CD4-positive, alpha-beta T cell treated with Interleukin-17A for 4 hours (primary cell): ENCODE measurements around the gene TCF25.
A peak's percentile ranks its signal among the peaks of the same experiment; 100 is the strongest.
"Not testable (repeated sequence)": the region's sequence is repeated elsewhere in the genome, so short reads cannot be mapped to it uniquely, and the experiment has no call there.

ENCODE experiments used
- DNase-seq: peaks from one replicate; pipeline ENCODE4 v3.0.0-alpha.2; 2020; ENCODE audit warnings: mixed read lengths

The TCF25 gene

GRCh38 chr16:89905511-89906139 lies 32.2 kb downstream of the TCF25 start:
- no peak for DNase-seq

DNA sequence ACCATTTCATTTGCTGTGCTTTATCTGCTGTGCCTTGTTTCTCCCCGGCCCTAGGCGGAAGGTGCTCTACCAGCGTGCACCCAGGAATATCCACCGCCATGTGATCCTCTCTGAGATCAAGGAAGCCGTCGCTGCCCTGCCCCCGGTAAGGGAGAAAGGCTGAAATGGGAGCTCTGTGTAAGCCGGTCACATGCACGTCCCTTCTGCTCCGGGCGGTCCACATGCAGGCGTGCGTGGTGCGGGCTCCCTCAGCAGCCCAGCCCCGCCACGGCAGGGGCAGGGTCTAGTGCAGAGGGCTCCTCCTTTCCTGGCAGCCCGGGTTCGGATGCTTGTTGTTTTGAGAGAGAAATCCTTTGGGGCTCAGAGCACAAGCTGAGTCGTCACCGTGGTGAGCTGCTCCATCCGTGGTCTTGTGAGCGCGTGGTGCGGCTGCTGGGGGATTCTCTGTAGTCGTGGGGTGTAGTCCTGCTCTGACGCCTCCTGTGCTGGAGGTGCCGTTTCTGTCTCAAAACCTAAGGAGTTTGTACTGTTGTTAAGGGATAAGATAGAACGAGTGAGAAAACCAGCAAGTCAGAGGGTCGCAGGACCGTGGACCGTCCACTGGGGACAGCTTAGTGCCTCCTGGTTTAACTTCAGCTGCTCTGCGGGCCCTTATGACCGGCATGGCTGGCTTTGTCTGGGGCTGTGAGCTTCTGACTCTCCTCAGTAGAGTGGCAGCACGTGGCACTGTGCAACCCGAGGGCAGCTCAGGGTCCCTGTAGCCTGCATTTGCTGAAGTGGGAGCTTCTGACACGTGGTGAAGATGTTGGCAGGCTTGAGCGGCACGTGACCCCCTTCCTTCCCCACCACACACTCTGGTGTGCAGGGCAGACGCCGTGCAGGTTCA lies 33.0 kb downstream of the TCF25 start:
- no peak for DNase-seq

DNA sequence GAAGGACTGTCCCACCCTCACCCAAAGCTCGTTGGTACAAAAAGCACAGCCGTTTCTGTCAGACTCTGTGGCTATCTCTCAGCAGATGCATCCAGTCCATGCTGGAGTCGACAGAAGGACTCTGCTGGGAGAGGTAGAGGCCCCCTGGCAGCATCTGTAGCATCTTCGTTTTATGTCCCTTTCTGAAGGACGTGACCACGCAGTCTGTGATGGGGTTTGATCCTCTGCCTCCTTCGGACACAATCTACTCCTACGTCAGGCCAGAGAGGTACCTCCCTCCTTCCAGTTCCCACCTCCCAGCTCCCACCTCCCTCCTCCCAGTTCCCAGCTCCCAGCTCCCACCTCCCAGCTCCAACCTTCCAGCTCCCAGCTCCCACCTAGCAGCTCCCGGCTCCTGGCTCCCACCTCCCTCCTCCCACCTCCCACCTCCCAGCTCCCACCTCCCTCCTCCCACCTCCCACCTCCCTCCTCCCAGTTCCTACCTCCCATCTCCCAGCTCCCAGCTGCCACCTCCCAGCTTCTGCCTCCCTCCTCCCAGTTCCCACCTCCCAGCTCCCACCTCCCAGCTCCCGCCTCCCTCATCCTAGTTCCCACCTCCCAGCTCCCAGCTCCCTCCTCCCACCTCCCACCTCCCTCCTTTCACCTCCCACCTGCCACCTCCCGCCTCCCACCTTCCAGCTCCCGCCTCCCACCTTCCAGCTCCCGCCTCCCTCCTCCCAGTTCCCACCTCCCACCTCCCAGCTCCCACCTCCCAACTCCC lies 33.8 kb downstream of the TCF25 start:
- no peak for DNase-seq

DNA sequence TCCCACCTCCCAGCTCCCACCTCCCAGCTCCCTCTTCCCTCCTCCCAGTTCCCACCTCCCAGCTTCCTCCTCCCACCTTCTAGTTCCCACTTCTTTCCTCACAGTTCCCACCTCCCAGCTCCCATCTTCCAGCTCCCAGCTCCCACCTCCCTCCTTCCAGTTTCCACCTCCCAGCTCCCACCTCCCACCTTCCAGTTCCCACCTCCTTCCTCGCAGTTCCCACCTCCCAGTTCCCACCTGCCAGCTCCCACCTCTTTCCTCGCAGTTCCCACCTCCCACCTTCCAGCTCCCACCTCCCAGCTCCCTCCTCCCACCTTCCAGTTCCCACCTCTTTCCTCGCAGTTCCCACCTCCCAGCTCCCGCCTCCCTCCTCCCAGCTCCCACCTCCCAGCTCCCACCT lies 34.8 kb downstream of the TCF25 start:
- DNase-seq = no peak

- peak; percentile 75 for DNase-seq
Measured at GRCh38 chr16:89909777-89910716, 36.7 kb downstream of the TCF25 start.

- no peak for DNase-seq
Measured at GRCh38 chr16:89910717-89911354, 37.4 kb downstream of the TCF25 start.

DNA sequence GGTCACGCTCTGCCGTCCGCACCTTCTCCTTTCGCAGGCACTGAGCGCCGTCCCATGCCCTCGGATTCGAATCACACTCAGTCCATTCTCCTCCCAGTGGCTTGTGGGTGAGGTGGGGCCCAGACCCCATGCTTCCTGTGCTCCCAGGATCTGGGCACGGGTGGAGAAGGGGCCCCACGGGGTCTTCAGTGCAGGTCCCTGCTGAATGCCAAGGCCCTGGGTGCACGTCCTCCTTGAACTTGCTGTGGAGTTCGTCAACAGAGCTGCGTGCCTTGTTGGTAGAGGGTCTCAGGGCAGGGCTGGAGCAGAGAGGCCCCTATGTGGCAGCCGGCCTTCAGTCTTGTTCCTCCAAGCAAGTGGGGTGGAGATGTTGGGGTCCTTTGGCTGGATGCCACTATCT lies 38.0 kb downstream of the TCF25 start:
- DNase-seq = no peak

DNA sequence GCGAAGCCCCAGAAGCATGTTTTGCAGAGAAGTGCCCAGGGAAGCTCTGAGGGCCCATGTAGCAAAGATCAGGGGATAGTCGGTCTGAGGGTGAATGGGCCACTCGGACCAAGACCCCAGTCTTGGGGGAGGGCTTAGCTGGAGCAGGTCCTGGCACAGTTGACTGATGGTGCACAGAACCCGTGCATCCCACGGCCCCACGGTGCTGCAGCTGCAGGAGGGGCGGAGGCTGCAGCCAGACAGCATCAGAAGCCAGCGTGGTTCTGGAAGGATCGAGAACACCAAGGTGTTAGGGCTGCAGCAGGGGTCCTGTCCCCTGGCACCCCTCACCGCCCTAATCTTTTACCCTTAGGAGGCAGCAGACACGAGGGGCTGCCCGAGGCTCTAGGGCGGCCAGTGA lies 38.8 kb downstream of the TCF25 start:
- DNase-seq = no peak

GRCh38 chr16:89912627-89913026 lies 39.2 kb downstream of the TCF25 start:
- no peak for DNase-seq

- no peak for DNase-seq
Measured at GRCh38 chr16:89913408-89914387, 40.3 kb downstream of the TCF25 start.

- not testable (repeated sequence) for DNase-seq
Measured at GRCh38 chr16:89914642-89915285, 41.4 kb downstream of the TCF25 start.

DNA sequence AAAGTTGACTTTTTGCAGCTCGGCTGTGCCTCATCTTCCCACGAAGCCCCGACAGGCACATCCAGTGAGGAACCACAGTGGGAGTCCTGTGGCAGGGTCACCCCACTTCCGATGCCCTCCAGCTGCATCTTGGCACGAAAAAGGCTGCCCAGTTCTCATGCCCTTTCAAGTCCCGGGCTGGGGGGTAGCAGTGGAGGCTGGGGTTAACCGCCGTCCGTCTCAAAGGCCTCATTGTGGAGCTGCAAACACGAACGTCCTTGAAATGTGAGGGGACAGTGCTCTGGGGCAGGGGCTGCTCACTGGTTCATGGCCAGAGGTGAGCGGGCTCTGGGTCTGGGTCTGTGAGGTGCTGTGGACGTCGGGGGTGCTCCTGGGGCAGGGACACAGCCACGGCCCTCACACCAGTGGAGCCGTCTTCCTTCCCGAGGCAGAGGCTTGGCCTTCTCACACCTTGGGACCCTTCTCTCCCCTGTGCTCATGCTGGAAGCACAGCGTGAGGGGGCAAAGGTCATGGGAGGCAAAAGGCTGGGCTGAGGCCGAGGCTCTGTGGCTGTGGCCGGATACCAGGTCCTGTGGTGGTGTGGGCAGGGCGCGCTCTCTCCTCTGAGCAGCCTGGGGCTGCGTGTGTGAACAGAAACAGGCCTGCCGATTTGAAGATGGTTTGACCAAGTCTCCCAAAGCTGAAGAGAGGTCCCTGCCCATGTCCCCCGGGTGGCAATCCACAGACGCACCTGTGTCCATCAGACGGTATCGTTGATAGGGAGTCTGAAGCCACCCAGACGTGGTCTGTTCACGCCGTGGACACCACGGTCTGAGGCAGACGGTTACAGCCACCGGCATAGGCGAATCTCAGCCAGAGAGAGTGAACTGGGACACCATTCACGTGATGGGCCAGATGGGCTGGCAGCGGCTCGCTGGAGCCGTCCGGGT lies 42.2 kb downstream of the TCF25 start:
- DNase-seq = no peak

- DNase-seq = peak; percentile 76
Measured at GRCh38 chr16:89917773-89918452, 44.5 kb downstream of the TCF25 start.

- peak; percentile 33 for DNase-seq
Measured at GRCh38 chr16:89918453-89919347, 45.3 kb downstream of the TCF25 start, which contains the start of gene MC1R. Gene MC1R, plus strand, starts transcription at chr16:89918862. Its CDS starts 397 bp downstream, at chr16:89919259.

- peak; percentile 2 for DNase-seq
Measured at GRCh38 chr16:89919535-89920406, 46.4 kb downstream of the TCF25 start.

- no peak for DNase-seq
Measured at GRCh38 chr16:89920723-89921122, 47.3 kb downstream of the TCF25 start.
